Stomach (tissue), 4 donors: Measurements from ENCODE around the gene FBXW10.
"Not testable (repeated sequence)": the region's sequence is repeated elsewhere in the genome, so short reads cannot be mapped to it uniquely, and the experiment has no call there.

ENCODE experiments used
- EP300 ChIP-seq: sonication (generic); formaldehyde crosslinking; IDR thresholded peaks from one replicate; pipeline ENCODE4 v1.6.1; 2017; ENCODE audit warnings: antibody characterized with exemption
- POLR2A ChIP-seq, 4 donors: fragments of 450-650 bp; IDR thresholded peaks; one replicate each; pipeline ENCODE4 v1.6.1; 2016; ENCODE audit warnings: antibody characterized with exemption in 4 of 4, control low read depth in 2 of 4, mild to moderate bottlenecking in 1 of 4, moderate library complexity in 1 of 4
- TF ChIP-seq, protein P1 (sequence below), 7 experiments: fragments of 450-650 bp in 4 of 7; fragments of 200-600 bp in 3 of 7; sonication (generic) in 3 of 7; IDR thresholded peaks; one replicate each; pipeline ENCODE4 v1.5.1; 2016 to 2019; ENCODE audit warnings: antibody characterized with exemption in 7 of 7, control low read depth in 2 of 7, mild to moderate bottlenecking in 1 of 7

DNA sequence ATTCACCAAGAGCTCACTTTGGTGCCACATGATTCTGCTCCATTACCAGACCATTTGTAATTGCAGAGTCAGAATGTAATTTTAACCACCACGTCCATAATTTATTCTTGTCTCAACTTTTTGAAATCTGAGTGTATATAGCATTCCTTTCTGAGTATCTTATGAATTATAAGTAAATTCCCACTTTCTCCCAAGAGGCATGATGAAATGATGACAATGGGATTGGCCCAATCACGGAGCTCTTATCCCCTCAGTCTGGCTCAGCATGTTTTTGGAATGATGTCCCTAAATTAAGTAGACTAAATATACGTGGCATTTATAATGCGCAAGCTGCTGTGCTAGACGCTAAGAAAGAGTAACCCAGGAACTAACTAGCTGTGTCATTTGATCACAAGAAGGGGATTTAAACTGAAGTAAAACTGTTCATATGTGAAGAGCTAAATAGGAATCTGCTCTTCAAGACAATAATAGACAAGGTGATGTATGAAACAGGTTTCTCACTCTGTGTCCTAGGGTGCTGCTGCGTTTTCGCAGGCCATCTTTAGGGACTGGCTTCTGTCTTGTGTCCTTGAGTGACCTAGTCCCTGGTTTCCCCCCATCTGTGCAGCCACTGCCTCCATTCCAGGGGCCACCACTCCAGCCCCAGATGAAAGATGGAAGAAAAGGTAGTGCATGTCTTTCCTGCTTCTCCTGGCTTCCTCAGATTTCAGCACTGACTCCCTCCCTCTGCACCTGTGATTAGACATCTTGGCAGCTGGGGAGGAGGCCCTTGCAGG, 4.0 kb upstream of the FBXW10 start:
- TF ChIP-seq, protein P1, sequence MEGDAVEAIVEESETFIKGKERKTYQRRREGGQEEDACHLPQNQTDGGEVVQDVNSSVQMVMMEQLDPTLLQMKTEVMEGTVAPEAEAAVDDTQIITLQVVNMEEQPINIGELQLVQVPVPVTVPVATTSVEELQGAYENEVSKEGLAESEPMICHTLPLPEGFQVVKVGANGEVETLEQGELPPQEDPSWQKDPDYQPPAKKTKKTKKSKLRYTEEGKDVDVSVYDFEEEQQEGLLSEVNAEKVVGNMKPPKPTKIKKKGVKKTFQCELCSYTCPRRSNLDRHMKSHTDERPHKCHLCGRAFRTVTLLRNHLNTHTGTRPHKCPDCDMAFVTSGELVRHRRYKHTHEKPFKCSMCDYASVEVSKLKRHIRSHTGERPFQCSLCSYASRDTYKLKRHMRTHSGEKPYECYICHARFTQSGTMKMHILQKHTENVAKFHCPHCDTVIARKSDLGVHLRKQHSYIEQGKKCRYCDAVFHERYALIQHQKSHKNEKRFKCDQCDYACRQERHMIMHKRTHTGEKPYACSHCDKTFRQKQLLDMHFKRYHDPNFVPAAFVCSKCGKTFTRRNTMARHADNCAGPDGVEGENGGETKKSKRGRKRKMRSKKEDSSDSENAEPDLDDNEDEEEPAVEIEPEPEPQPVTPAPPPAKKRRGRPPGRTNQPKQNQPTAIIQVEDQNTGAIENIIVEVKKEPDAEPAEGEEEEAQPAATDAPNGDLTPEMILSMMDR (IDR thresholded peaks at IDR 0.05): not testable (repeated sequence)
- not testable (repeated sequence) for TF ChIP-seq POLR2A (IDR thresholded peaks at IDR 0.05); EP300
